ENCODE measurements around the gene LGR5.

LGR5 gene

DNA sequence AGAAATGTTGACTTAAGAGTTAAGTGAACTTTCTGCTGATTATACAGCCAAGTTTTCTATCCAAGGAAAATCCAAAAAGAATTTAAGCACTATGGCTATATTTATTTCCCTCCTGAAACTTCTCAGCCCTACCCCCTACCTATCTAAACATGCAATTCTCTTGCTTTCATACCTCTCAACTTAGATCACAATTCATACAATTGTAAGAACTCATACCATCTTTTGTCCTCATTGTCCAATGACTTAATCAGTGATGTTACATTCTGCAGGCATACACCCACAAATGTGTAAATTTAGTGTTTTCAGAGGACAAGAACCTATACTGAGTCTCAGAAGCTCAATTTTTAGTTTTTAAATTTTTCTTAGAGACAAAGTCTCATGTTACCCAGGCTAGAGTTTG, 161.9 kb downstream of the LGR5 start:
- no peak for DNase-seq

DNA sequence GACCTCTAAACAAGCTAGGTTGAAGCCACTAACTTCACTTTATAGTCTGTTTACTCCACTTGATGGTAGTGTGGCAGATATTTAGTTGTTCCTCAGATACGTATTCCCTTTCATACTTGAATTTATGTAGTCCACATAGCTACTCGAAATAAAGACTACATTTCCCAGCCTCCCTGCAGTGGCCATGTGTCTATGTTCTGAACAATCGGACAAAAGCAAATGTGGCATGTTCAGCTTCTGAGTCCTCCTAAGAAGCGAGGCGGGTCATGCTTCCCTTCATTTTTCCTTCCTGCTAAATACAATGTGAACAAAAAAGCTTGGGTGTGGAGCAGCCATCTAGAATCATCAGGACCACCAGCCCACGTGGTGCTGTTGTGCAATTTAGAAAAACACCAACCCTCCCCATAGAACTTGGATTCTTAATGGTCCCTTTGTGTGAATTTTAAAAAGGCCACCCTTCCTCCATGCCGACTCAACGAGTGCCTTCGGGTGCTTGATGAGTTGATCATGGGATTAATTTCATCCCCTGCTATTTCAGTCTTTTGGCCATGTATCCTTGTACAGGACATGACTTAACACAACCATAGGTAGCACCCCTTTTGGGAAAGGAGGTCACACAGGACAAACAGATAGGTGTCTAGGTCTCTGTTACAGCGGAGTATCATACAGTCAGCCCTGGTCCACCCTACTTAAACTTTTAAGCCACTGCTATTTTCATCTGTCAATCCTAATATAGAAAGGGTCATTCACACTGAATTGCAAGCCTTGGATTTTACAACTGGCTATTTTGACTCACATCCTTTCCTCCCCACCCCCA, 163.4 kb downstream of the LGR5 start:
- DNase-seq = no peak

DNA sequence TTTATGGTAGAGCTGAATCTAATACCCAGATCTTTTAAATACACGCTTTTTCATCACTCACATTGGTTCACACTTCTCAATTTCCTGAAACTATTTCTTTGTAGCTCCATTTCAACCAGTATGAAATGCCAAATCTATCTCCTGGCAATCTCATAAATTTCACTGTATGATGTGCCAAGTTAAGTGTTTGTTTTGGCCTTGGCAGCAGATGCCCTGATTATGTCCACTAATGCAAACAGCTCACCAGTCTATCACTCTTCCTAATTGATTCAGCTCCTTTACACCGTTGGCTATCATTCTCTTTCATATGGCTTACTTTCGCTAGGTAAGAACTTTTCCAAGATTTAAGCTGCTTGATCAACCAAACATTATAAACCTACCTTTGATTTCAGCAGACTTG, 165.4 kb downstream of the LGR5 start:
- peak in 2 of 3 experiments; percentile 18 to 71 for DNase-seq

DNA sequence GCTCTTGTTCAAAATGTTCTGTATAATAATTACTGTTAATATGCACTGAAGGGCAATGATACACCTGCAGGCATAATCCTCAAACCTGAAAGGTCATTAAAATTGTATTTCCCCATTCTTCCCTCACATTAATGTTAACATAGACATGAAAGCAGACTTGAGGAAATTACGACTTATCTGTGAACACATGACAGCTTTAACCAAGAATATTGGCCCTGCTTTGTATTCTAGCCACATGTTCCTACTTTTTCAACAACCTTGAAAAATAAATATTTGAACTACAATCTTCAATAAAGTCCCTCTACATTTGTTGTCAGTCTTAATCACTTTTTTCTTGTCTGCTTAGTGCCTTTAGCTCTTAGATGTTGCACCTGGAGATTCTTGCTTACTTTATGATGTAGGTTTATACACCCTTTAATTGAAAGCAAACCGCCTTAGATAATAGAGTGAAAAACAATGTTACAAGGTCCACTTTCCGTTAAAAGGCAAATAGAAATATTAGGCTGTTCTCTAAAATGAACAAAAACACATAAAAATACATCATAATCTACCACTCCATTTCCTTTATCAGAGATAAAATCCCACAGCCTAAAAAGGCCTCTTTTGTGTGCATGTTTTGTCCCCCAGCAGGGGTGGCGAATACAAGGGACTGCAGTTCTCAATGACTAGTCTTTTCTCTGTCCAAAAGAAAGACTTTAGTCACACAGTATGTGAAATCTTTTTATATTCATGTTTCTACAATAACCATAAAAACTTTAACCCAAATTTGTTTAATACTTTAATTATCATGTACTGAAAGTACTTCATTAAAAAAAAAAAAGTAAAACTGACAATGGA, 168.1 kb downstream of the LGR5 start:
- DNase-seq = peak in 2 of 3 experiments; percentile 24 to 70

DNA sequence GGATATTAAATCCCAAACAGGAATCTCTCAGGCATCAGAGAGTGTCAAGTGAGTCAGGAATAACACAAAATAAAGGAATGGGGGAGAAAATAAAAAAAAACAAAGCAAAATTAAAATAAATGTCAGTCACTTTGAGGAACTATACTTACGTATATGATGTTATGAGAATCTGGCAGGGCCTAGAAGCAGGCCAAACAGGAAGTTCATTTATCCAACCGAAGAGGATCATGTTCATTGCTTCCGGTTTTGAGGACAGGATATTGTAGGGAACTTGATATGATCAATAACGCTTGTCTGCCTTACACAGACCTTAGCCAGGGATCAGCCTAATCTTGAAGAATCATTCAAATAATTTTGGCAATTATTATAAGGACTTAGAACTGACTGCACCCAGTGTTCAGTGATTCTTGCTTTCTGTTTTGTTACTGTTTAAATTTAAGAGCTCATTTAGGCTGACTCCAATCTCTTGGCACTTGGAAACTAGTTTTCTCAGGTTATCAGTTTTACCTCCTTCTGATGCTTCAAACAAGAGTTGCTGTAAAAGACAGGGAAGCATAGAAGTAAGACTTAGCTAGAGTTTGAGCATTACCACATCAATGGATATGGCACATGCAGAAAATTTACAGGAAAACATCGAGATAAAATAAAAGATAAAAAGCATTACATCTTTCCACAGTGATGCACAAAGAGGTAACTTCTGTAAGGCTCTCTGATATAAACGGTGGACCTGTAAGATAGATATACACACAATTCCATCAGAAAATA, 170.6 kb downstream of the LGR5 start:
- no peak for DNase-seq

DNA sequence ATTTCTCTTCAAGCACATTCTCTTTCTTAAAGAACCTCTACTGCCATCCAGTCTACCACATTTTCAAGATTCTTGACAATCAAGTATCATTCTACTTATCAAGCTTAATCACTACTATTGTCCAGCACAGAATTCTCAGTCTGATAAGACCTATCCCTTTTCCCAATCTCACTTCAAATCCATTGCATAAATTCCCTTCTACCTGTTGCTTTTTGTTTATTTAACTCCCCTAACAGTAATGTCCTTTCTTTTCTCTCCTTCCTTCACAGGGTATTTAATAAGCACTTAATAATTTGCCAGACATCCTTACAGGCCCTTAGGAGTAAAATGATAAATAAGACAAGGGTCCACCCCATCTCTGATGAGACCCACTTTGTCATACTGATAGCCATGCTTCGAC, 182.3 kb downstream of the LGR5 start:
- DNase-seq = no peak

DNA sequence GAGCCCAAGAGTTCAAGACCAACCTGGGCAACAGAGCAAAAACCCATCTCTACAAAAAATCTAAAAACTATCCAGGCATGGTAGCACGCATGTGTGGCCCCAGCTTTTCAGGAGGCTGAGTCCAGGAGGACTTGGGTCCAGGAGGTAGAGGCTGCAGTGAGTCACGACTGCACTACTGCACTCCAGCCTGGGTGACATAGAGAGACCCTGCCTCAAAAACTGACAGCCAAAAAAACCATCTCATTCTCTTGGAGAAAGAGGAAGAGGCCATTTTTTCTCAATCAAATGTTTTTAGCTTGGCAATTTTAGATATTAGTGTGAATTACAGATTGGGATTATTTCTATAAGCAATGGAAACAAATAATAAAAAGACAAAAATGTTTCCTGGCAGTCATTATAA, 185.9 kb downstream of the LGR5 start:
- no peak for DNase-seq

DNA sequence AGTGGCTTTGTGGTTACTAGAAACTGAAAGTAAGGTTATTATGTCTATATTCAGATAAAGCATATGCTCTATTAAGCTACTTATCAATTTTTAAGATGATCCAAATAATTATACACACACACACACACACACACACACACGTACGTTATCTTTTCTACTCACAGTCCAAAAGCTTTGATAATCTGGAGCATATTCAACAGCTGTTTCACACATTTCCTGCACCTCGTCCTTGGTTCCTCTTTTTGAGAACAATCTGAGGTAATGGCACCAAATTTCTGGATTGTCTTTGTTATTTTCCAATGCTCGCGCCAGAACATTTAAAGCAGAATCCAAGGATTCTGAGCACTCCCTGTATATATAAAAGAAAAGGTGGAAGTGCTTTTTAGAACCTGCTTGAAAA, 186.5 kb downstream of the LGR5 start:
- DNase-seq = no peak

DNA sequence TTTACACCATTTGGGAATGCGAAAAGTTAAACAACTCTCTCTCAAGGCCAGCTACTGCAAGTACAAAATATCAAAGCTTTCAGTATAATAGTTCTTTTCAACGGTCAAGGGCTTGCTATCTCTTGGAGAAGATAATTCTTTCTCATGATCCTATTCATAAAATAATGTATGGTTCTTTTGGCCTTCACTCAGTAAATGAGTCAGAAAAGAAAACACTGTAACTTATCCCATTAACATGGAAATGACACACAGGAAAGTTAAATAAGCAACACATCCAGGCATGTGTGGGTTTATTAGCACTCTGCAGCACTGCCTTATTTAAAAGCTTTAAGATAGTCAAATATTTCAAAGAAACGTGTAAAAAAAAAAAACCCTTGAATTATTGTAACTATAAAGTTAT, 187.2 kb downstream of the LGR5 start:
- DNase-seq = no peak

DNA sequence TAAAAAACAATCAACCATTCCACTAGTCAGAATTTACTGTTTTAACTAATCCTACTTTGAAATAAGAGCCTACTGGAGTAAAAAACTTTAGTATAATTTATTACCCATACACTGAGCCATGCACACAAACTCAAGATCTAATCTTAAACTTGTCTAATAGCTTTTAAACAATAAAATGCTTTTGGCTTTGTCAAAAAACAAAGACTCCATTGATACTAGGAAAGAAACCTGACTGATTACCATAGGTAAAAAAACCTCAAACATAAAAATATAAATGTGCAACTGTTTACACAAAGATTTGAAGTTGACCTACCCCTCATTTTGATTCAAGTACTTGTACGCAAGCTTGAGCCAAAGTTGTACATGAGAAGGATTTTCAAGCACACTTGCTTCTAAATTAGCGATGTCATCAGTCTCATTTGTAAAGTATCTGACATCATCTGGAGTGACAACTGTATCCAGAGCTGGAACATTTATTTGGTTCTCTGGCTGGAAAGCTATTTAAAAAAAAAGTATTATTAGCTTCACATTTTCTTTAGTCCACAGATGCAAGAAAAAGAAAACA, 187.9 kb downstream of the LGR5 start:
- peak in 1 of 3 experiments; percentile 64 for DNase-seq
